Neural progenitor cell (in vitro differentiated cells): ENCODE data around the gene INSC. TPM values are rescaled to one million over a fixed set of nuclear protein-coding genes. Genes with fewer than 3 reads are reported as not detected.

Source experiments
- DNase-seq: peaks from one replicate; pipeline ENCODE4 v3.0.0-alpha.2; 2016; ENCODE audit warnings: low spot score
- H2AFZ ChIP-seq: fragments of 200-600 bp; sonication (generic); replicated peaks from 2 replicates; pipeline ENCODE4 v1.6.1; 2016; ENCODE audit warnings: antibody characterized with exemption
- H3F3A ChIP-seq: fragments of 200-600 bp; sonication (generic); 2 replicates; pipeline ENCODE4 v1.6.1; 2016; ENCODE audit warnings: antibody characterized with exemption, low read depth
- H3K27ac ChIP-seq: fragments of 200-600 bp; sonication (generic); 2 replicates; pipeline ENCODE4 v1.5.1; 2016; ENCODE audit warnings: mild to moderate bottlenecking
- H3K27me3 ChIP-seq: fragments of 200-600 bp; sonication (generic); 2 replicates; pipeline ENCODE4 v1.6.1; 2016; ENCODE audit warnings: mild to moderate bottlenecking, moderate library complexity
- H3K36me3 ChIP-seq: fragments of 200-600 bp; sonication (generic); 2 replicates; pipeline ENCODE4 v1.5.1; 2016
- H3K4me1 ChIP-seq: fragments of 200-600 bp; sonication (generic); 2 replicates; pipeline ENCODE4 v1.6.1; 2016; ENCODE audit warnings: mixed run types
- H3K4me2 ChIP-seq: fragments of 200-600 bp; sonication (generic); 2 replicates; pipeline ENCODE4 v1.6.1; 2016
- H3K4me3 ChIP-seq: fragments of 200-600 bp; sonication (generic); 2 replicates; pipeline ENCODE4 v1.5.1; 2016
- H3K79me2 ChIP-seq: fragments of 200-600 bp; sonication (generic); 2 replicates; pipeline ENCODE4 v1.6.1; 2016; ENCODE audit warnings: low read depth
- H3K9ac ChIP-seq: fragments of 200-600 bp; sonication (generic); 2 replicates; pipeline ENCODE4 v1.6.1; 2016
- H3K9me3 ChIP-seq: fragments of 200-600 bp; sonication (generic); 2 replicates; pipeline ENCODE4 v1.5.1; 2016; ENCODE audit warnings: low read depth
- H4K20me1 ChIP-seq: fragments of 200-600 bp; sonication (generic); 2 replicates; pipeline ENCODE4 v1.6.1; 2016; ENCODE audit warnings: low read depth
- H3K27ac Mint-ChIP-seq: 3 replicates; pipeline ENCODE4 v1.8.0; 2021; ENCODE audit warnings: mixed read lengths
- H3K27me3 Mint-ChIP-seq: 2 replicates; pipeline ENCODE4 v1.8.0; 2022; ENCODE audit warnings: low read depth, mild to moderate bottlenecking, inconsistent platforms, moderate library complexity, mixed read lengths; ENCODE audit not compliant: insufficient read depth
- H3K36me3 Mint-ChIP-seq: 3 replicates; pipeline ENCODE4 v1.8.0; 2021; ENCODE audit warnings: mixed read lengths
- H3K4me1 Mint-ChIP-seq: 3 replicates; pipeline ENCODE4 v1.8.0; 2021; ENCODE audit warnings: mixed read lengths
- H3K4me3 Mint-ChIP-seq: 3 replicates; pipeline ENCODE4 v1.8.0; 2021; ENCODE audit warnings: mild to moderate bottlenecking, moderate library complexity, mixed read lengths
- H3K9me3 Mint-ChIP-seq: 3 replicates; pipeline ENCODE4 v1.8.0; 2020; ENCODE audit warnings: mixed read lengths
- CTCF ChIP-seq: fragments of 200-600 bp; sonication (generic); IDR thresholded peaks from 2 replicates; pipeline ENCODE4 v1.5.1; 2017; ENCODE audit warnings: antibody characterized with exemption, mild to moderate bottlenecking
- EZH2 ChIP-seq: fragments of 200-600 bp; sonication (generic); IDR thresholded peaks from 2 replicates; pipeline ENCODE4 v1.6.1; 2017; ENCODE audit warnings: antibody characterized with exemption, mild to moderate bottlenecking, moderate library complexity
- EZH2phosphoT487 ChIP-seq: fragments of 200-600 bp; sonication (generic); IDR thresholded peaks from 2 replicates; pipeline ENCODE4 v1.6.1; 2017; ENCODE audit warnings: antibody characterized with exemption
- total RNA-seq: library from RNA; depleted of rRNA; stranded (reverse); fragments of >200 nt; gene quantifications from 2 replicates; pipeline ENCODE4 v1.2.3, GENCODE V29; 2015; ENCODE audit warnings: low replicate concordance

Gene INSC
- total RNA-seq, 1 donor from 2014 or later = 0.09 TPM

- Histone ChIP-seq H3F3A (no peaks in the 10 kb centered on the region), H3K4me1 (peaks cover 19% of the 10 kb centered on the region), H3K9me3 (no peaks in the 10 kb centered on the region), H3K27me3 (no peaks in the 10 kb centered on the region), H3K4me2 (no peak overlapping the region), H3K9ac (no peak overlapping the region), H4K20me1 (no peaks in the 10 kb centered on the region), H2AFZ (no peak overlapping the region), H3K27ac (no peak overlapping the region), H3K79me2 (no peaks in the 10 kb centered on the region), H3K36me3 (no peaks in the 10 kb centered on the region), H3K4me3 (no peak overlapping the region)
- Mint-ChIP-seq H3K27me3 (no peaks in the 10 kb centered on the region), H3K4me3 (no peak overlapping the region), H3K9me3 (no peaks in the 10 kb centered on the region), H3K36me3 (no peaks in the 10 kb centered on the region), H3K4me1 (peaks cover 15% of the 10 kb centered on the region), H3K27ac (no peak overlapping the region)
- DNase-seq = no peak
- TF ChIP-seq EZH2 (no peak), CTCF (no peak), EZH2phosphoT487 (no peak)
Observed at GRCh38 chr11:15288863-15289262, 174.1 kb downstream of the INSC start.

GRCh38 chr11:15289723-15290122, 175.0 kb downstream of the INSC start:
- H3K36me3 Mint-ChIP-seq = no peaks in the 10 kb centered on the region
- H4K20me1 ChIP-seq = no peaks in the 10 kb centered on the region
- H3F3A ChIP-seq = no peaks in the 10 kb centered on the region
- H3K36me3 ChIP-seq = no peaks in the 10 kb centered on the region
- H3K27me3 ChIP-seq = no peaks in the 10 kb centered on the region
- peaks cover 18% of the 10 kb centered on the region for H3K4me1 Mint-ChIP-seq
- no peak overlapping the region for H3K4me3 ChIP-seq
- peaks cover 19% of the 10 kb centered on the region for H3K4me1 ChIP-seq
- TF ChIP-seq EZH2phosphoT487 (no peak), EZH2 (no peak), CTCF (no peak)
- no peaks in the 10 kb centered on the region for H3K9me3 ChIP-seq
- no peaks in the 10 kb centered on the region for H3K79me2 ChIP-seq
- no peak overlapping the region for H3K27ac ChIP-seq
- H2AFZ ChIP-seq = no peak overlapping the region
- H3K4me3 Mint-ChIP-seq = no peak overlapping the region
- peaks cover 1% of the 10 kb centered on the region for H3K27me3 Mint-ChIP-seq
- no peak overlapping the region for H3K27ac Mint-ChIP-seq
- H3K9me3 Mint-ChIP-seq = no peaks in the 10 kb centered on the region
- no peak overlapping the region for H3K9ac ChIP-seq
- no peak for DNase-seq
- H3K4me2 ChIP-seq = no peak overlapping the region

- peaks cover 19% of the 10 kb centered on the region for H3K4me1 ChIP-seq
- H4K20me1 ChIP-seq = no peaks in the 10 kb centered on the region
- H3K4me2 ChIP-seq = no peak overlapping the region
- no peaks in the 10 kb centered on the region for H3K27me3 ChIP-seq
- no peaks in the 10 kb centered on the region for H3F3A ChIP-seq
- no peak overlapping the region for H3K9ac ChIP-seq
- no peak for DNase-seq
- H3K79me2 ChIP-seq = no peaks in the 10 kb centered on the region
- peaks cover 21% of the 10 kb centered on the region for H3K4me1 Mint-ChIP-seq
- H3K27me3 Mint-ChIP-seq = peaks cover 2% of the 10 kb centered on the region
- no peaks in the 10 kb centered on the region for H3K36me3 ChIP-seq
- TF ChIP-seq CTCF (no peak), EZH2phosphoT487 (no peak), EZH2 (no peak)
- H3K36me3 Mint-ChIP-seq = no peaks in the 10 kb centered on the region
- no peak overlapping the region for H2AFZ ChIP-seq
- H3K9me3 ChIP-seq = no peaks in the 10 kb centered on the region
- H3K4me3 Mint-ChIP-seq = no peak overlapping the region
- H3K4me3 ChIP-seq = no peak overlapping the region
- H3K9me3 Mint-ChIP-seq = no peaks in the 10 kb centered on the region
- H3K27ac Mint-ChIP-seq = no peak overlapping the region
- H3K27ac ChIP-seq = no peak overlapping the region
Observed at GRCh38 chr11:15291885-15292284, 177.2 kb downstream of the INSC start.
